Kidney tubule cell (primary cell): ENCODE measurements around the gene ELK4.

Experiments used
- DNase-seq: peaks from one replicate; pipeline ENCODE4 v3.0.0-alpha.2; 2018; ENCODE audit warnings: low spot score

The ELK4 gene

GRCh38 chr1:205631768-205632668, at the start of gene ELK4:
ELK4 (minus strand) TSS chr1:205632011; CDS start chr1:205623882, 8,129 bp downstream.
- DNase-seq = peak; percentile 98

GRCh38 chr1:205681364-205681763, 49.6 kb upstream of the ELK4 start:
- no peak for DNase-seq

GRCh38 chr1:205680073-205680851, 48.5 kb upstream of the ELK4 start, which contains the start of gene SLC45A3:
SLC45A3 (minus strand) TSS chr1:205680509; CDS start chr1:205664656, 15,853 bp downstream.
- no peak for DNase-seq

GRCh38 chr1:205678286-205679111, 46.7 kb upstream of the ELK4 start:
- no peak for DNase-seq

GRCh38 chr1:205677167-205677566, 45.4 kb upstream of the ELK4 start:
- no peak for DNase-seq

- no peak for DNase-seq
Observed at GRCh38 chr1:205676597-205676996, 44.8 kb upstream of the ELK4 start.

- no peak for DNase-seq
Observed at GRCh38 chr1:205676002-205676401, 44.2 kb upstream of the ELK4 start.

- no peak for DNase-seq
Observed at GRCh38 chr1:205675247-205675646, 43.4 kb upstream of the ELK4 start.

- DNase-seq = no peak
Observed at GRCh38 chr1:205672970-205673369, 41.2 kb upstream of the ELK4 start.

- DNase-seq = no peak
Observed at GRCh38 chr1:205672395-205672889, 40.6 kb upstream of the ELK4 start.

- no peak for DNase-seq
Observed at GRCh38 chr1:205670611-205671430, 39.0 kb upstream of the ELK4 start.

GRCh38 chr1:205670150-205670446, 38.3 kb upstream of the ELK4 start:
- no peak for DNase-seq

GRCh38 chr1:205669341-205670149, 37.7 kb upstream of the ELK4 start:
- DNase-seq = no peak

- DNase-seq = no peak
Observed at GRCh38 chr1:205668951-205669340, 37.1 kb upstream of the ELK4 start.

GRCh38 chr1:205667909-205668643, 36.3 kb upstream of the ELK4 start:
- no peak for DNase-seq

- DNase-seq = no peak
Observed at GRCh38 chr1:205666372-205667166, 34.8 kb upstream of the ELK4 start.

- DNase-seq = peak; percentile 67
Observed at GRCh38 chr1:205665201-205666045, 33.6 kb upstream of the ELK4 start.
